ENCODE results near the gene ZC3H8.
A peak's percentile ranks its signal among the peaks of the same experiment; 100 is the strongest.

The ZC3H8 gene

GRCh38 chr2:112194028-112194427, 60.8 kb downstream of the ZC3H8 start:
- no peaks in the 10 kb centered on the region for H3K79me2 ChIP-seq (ENCODE audit: low read length)
- H3K9me3 ChIP-seq (ENCODE audit: insufficient read depth, low read length), result no peaks in the 10 kb centered on the region
- no peak overlapping the region for H3K4me3 ChIP-seq (ENCODE audit: low read length)
- H3K27ac ChIP-seq (ENCODE audit: low read length), result no peak overlapping the region
- no peaks in the 10 kb centered on the region for H3K27me3 ChIP-seq (ENCODE audit: low read depth, low read length)
- no peaks in the 10 kb centered on the region for H3K4me1 ChIP-seq (ENCODE audit: low read length)
- H2AFZ ChIP-seq (ENCODE audit: low read depth, low read length), result no peak overlapping the region
- no peaks in the 10 kb centered on the region for H3K36me3 ChIP-seq (replicated peaks; ENCODE audit: low read depth, low read length)
- H3K4me2 ChIP-seq (ENCODE audit: low read length), result no peak overlapping the region
- H3K9ac ChIP-seq (ENCODE audit: low read length), result no peak overlapping the region
- H4K20me1 ChIP-seq (ENCODE audit: insufficient read depth, low read length), result no peaks in the 10 kb centered on the region
- TF ChIP-seq, protein P1, sequence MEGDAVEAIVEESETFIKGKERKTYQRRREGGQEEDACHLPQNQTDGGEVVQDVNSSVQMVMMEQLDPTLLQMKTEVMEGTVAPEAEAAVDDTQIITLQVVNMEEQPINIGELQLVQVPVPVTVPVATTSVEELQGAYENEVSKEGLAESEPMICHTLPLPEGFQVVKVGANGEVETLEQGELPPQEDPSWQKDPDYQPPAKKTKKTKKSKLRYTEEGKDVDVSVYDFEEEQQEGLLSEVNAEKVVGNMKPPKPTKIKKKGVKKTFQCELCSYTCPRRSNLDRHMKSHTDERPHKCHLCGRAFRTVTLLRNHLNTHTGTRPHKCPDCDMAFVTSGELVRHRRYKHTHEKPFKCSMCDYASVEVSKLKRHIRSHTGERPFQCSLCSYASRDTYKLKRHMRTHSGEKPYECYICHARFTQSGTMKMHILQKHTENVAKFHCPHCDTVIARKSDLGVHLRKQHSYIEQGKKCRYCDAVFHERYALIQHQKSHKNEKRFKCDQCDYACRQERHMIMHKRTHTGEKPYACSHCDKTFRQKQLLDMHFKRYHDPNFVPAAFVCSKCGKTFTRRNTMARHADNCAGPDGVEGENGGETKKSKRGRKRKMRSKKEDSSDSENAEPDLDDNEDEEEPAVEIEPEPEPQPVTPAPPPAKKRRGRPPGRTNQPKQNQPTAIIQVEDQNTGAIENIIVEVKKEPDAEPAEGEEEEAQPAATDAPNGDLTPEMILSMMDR (IDR thresholded peaks at IDR 0.05; ENCODE audit: low read depth, low read length), result no peak
- no peak for TF ChIP-seq EZH2phosphoT487 (IDR thresholded peaks at IDR 0.05; ENCODE audit: low read depth)

GRCh38 chr2:112189001-112189556, 65.8 kb downstream of the ZC3H8 start:
- no peaks in the 10 kb centered on the region for H3K36me3 ChIP-seq (replicated peaks; ENCODE audit: low read depth, low read length)
- no peaks in the 10 kb centered on the region for H3K9me3 ChIP-seq (ENCODE audit: insufficient read depth, low read length)
- no peaks in the 10 kb centered on the region for H3K27me3 ChIP-seq (ENCODE audit: low read depth, low read length)
- no peak overlapping the region for H2AFZ ChIP-seq (ENCODE audit: low read depth, low read length)
- no peak overlapping the region for H3K27ac ChIP-seq (ENCODE audit: low read length)
- no peak overlapping the region for H3K4me2 ChIP-seq (ENCODE audit: low read length)
- H3K4me1 ChIP-seq (ENCODE audit: low read length), result peaks cover 8% of the 10 kb centered on the region
- H3K9ac ChIP-seq (ENCODE audit: low read length), result no peak overlapping the region
- H3K4me3 ChIP-seq (ENCODE audit: low read length), result no peak overlapping the region
- H4K20me1 ChIP-seq (ENCODE audit: insufficient read depth, low read length), result no peaks in the 10 kb centered on the region
- H3K79me2 ChIP-seq (ENCODE audit: low read length), result no peaks in the 10 kb centered on the region
- TF ChIP-seq, protein P1 (IDR thresholded peaks at IDR 0.05; ENCODE audit: low read depth, low read length), result no peak
- no peak for TF ChIP-seq EZH2phosphoT487 (IDR thresholded peaks at IDR 0.05; ENCODE audit: low read depth)

GRCh38 chr2:112187805-112188596, 66.8 kb downstream of the ZC3H8 start:
- H3K79me2 ChIP-seq (ENCODE audit: low read length), result no peaks in the 10 kb centered on the region
- H4K20me1 ChIP-seq (ENCODE audit: insufficient read depth, low read length), result no peaks in the 10 kb centered on the region
- no peaks in the 10 kb centered on the region for H3K36me3 ChIP-seq (replicated peaks; ENCODE audit: low read depth, low read length)
- H3K4me1 ChIP-seq (ENCODE audit: low read length), result peaks cover 14% of the 10 kb centered on the region
- no peak overlapping the region for H3K27ac ChIP-seq (ENCODE audit: low read length)
- no peaks in the 10 kb centered on the region for H3K27me3 ChIP-seq (ENCODE audit: low read depth, low read length)
- no peaks in the 10 kb centered on the region for H3K9me3 ChIP-seq (ENCODE audit: insufficient read depth, low read length)
- H3K4me3 ChIP-seq (ENCODE audit: low read length), result no peak overlapping the region
- no peak overlapping the region for H3K9ac ChIP-seq (ENCODE audit: low read length)
- H2AFZ ChIP-seq (ENCODE audit: low read depth, low read length), result peak overlapping the region; percentile 64; the same call in 1 of the 2 replicates
- H3K4me2 ChIP-seq (ENCODE audit: low read length), result no peak overlapping the region
- TF ChIP-seq EZH2phosphoT487 (IDR thresholded peaks at IDR 0.05; ENCODE audit: low read depth), result no peak
- TF ChIP-seq, protein P1 (IDR thresholded peaks at IDR 0.05; ENCODE audit: low read depth, low read length), result no peak

DNA sequence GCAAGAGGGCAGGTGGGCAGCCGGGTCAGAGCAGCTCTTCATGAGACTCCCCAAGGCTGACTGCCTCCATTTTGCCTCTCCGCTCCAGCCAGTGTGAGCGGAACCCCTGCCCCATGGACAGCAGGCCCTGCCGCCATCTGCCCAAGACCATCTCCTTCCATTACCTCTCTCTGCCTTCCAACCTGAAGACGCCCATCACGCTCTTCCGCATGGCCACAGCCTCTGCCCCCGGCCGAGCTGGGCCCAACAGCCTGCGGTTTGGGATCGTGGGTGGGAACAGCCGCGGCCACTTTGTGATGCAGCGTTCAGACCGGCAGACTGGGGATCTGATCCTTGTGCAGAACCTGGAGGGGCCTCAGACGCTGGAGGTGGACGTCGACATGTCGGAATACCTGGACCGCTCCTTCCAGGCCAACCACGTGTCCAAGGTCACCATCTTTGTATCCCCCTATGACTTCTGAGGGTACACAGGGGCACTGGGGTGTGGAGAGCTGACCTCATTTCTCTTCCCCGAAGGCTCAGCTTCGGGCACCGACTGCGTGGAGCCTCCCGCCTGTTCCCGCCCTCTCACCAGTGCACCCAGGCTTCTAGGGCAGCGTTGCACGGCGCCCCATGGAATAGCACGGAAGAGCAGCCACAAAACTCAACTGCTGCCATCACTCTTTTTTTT, 67.7 kb downstream of the ZC3H8 start:
- no peak overlapping the region for H3K9ac ChIP-seq (ENCODE audit: low read length)
- H3K79me2 ChIP-seq (ENCODE audit: low read length), result no peaks in the 10 kb centered on the region
- H3K36me3 ChIP-seq (replicated peaks; ENCODE audit: low read depth, low read length), result no peaks in the 10 kb centered on the region
- H3K4me1 ChIP-seq (ENCODE audit: low read length), result peaks cover 22% of the 10 kb centered on the region
- TF ChIP-seq, protein P1 (IDR thresholded peaks at IDR 0.05; ENCODE audit: low read depth, low read length), result no peak
- TF ChIP-seq EZH2phosphoT487 (IDR thresholded peaks at IDR 0.05; ENCODE audit: low read depth), result no peak
- no peaks in the 10 kb centered on the region for H3K9me3 ChIP-seq (ENCODE audit: insufficient read depth, low read length)
- H3K4me2 ChIP-seq (ENCODE audit: low read length), result no peak overlapping the region
- H4K20me1 ChIP-seq (ENCODE audit: insufficient read depth, low read length), result no peaks in the 10 kb centered on the region
- no peak overlapping the region for H3K27ac ChIP-seq (ENCODE audit: low read length)
- H2AFZ ChIP-seq (ENCODE audit: low read depth, low read length), result 0 out of 2 replicates have a peak overlapping the region, but pooled peaks have one; percentile 64
- H3K4me3 ChIP-seq (ENCODE audit: low read length), result no peak overlapping the region
- H3K27me3 ChIP-seq (ENCODE audit: low read depth, low read length), result no peaks in the 10 kb centered on the region

All from OCI-LY3 (cell line).